IPS DF 4.7 (cell line): ENCODE measurements around the gene ZNF746.

Experiments used
- DNase-seq: peaks from one replicate; pipeline ENCODE4 v3.0.0-alpha.2; 2013; ENCODE audit warnings: low spot score; ENCODE audit errors: extremely low read depth

ZNF746 gene

DNA sequence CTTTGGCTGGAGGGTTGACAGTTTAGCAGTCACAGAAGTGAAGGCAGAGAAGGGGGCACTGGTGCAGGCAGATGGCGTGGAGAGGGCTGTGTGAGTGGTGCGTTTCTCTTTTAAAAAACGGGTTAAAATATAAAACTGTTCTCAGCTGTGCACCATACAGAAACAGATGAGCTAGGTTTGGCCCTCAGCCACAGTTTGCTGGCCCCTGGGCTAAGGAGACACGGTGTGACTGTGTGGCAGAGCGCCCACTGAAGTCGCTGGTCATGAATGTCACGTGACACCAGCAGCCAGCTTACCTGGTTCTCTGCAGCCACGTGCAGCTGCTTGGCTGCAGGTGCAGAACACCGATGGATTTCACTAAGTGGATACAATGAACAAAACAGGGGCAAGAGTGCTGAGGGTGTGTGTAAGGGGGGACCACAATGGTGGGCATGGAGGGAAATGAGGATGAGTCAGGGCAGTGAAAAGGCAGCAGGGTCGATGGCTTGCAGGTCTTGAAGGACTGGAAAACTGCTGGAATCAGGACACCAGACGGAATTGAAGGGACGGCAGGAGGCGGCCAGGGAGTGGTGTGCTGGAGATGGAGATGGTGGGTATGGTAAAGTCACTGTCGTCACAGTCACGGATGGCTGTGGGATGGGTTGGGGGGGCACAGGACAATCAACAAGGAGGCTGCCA, 7.4 kb downstream of the ZNF746 start:
- DNase-seq: no peak

DNA sequence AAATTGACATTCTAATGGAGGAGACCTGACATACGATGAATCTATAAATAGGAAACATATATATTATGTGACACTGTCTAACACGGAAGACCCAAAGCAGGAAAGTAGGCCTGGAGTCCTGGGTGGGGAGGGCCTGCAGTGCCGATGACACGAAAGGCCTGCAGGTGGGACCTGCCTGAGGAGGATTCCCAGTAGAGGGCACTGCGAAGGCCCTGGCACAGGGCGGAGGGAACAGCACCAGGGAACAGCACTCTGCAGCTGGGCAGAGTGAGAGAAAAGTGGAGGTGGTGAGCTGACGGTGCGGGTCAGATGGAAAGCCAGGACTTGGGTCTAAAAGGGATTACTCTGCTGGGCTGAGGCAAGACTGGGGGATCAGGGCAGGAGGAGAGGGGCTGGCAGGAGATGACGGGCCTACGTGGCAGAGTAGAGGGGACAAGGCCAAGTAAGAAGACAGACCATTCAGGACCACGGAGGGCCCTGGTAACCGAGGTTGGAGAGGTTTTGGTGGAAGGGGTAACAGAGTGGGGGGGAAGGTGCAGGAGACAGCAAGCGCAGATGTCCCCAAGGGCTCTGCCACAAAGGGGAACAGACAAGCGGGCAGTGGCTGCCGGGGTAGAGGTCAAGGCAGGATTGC, 8.1 kb downstream of the ZNF746 start:
- no peak for DNase-seq

DNA sequence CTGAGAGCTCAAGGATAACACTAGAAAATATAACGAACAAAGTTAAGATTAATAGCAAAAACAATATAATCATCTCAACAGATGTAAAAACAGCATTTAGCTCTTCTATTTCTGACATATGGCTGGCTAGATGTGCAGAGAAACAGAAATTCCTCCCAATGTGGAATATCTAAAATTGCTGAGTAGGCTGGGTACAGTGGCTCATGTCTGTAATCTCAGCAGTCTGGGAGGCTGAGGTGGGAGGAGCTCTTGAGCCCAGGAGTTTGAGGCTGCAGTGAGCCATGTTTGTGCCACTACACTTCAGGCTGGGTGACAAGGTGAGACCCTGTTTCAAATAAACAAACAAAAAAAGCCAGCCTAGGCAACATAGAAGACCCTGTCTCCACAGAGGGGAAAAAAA, 18.0 kb downstream of the ZNF746 start:
- no peak for DNase-seq

DNA sequence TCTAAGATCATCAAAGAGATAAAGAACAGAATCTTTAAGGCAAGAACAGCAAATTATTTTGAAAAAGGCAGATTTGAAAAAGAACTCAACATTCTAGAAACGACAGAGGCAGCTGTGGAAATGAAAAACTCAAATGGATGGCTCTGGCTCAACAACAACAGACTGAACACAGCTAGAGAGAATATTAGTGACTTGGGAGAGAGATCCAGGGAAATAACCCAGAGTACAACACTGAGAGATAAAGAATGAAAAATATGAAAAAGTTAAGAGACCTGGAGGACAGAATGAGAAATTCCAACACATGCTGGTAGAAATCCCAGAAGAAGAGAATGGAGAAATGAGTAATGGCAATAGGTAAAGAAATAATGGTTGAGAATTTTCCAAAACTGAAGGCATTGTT, 18.9 kb downstream of the ZNF746 start:
- DNase-seq: no peak

DNA sequence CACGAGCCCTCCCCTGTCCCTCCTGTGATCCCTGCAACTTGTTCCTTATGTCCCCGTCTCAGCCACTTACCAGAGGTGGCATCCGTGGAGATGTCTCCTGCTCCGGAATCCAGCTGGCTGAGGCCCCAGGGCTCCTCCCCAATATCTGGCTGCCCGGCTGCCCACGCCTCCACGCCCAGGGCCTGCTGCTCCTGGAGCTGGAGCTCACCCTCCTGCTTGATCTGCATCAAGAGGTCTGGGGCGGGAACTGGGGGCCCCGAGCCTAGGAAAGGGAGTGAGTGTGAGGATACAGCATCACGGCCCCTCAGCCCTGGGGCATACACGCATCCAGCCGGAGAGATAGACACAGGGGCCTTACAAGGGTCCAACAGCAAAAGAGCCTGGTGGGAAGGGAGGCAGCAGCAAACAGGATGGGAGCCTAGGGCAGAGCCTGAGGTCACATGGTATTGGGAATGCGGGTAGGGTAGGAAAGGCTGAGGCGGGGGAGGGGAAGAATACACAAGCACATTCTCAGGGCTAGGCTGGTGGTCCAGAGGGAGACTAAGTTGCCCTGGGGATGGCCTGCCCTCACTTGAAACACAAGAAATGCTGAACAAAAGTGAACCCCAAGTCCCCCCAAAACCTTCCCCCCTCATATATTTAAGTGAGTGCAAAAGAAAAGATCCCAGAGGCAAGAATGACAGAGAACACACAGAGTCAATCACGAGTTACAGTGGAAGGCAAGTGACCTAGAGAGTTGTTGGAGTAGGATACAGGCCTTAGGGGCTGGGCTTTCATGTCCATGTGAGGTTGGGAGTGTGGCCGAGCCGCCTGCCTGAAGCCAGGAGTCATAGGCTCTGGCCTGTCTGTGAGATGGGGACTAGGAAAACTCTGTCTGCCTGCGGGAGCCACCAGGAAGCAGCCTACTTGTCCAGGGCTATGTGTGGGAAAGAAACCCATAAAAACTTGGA, 19.8 kb downstream of the ZNF746 start:
- DNase-seq: no peak

DNA sequence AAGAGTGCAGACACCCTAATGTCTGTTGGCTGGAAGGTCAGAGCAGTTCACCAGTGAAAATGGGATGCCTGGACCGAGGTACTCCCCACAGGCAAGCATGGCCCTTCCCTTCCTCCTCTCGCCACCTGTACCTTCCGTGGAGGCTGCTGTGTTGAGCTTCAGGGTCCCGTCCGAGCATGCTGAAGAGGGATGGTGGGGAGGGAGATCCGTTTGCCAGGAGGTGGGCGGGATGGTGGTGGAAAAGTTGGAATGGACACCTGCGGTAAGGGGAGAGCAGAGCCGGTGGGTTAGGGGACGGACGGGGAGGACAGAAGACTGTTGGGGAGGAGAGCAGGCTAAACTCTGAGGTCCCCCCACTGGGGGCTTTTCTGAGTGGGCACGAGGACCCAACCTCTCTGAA, 20.8 kb downstream of the ZNF746 start:
- no peak for DNase-seq

DNA sequence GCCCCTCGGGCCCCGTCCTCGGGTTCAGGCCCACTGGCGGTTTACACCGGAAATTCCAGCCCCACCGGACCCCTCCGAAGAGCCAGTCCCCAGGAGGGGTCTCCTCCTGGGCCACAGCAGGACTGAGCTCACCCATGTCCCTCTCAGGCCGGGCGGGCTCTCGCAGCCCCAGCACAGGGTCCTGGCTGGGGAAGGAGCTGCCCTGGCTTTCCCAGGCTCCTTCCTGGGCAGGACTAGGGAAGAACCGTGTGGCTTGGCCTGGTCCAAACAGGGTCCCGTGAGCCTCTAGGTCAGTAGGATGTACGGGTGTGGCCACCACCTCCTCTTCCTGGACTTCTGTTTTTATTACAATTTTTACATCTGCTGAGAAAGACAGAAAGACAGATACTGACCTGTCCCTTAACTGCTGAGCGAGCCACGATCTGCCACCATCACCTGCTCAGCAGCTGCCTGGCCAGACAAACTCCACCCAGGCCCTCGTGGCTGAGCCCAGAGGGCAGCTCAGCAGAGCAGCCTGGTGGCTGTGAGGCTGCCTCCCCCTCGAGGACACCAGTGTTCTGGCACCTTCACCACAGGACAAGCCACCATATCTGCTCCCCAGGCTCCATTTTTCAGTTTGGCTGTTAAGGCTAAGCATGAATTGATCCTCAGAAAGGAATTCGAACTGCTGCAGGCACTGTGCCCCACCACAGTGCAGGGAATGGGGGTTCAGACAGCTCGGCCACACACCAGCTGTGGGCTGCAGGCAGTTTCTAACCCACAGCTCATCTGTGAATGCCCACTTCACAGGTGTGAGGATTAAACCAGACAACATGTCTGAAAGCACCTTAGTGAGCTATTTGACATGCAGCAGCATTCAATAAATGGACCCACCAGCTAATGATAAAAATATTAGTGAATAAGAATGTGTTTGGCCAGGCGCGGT, 22.2 kb downstream of the ZNF746 start:
- DNase-seq: no peak

DNA sequence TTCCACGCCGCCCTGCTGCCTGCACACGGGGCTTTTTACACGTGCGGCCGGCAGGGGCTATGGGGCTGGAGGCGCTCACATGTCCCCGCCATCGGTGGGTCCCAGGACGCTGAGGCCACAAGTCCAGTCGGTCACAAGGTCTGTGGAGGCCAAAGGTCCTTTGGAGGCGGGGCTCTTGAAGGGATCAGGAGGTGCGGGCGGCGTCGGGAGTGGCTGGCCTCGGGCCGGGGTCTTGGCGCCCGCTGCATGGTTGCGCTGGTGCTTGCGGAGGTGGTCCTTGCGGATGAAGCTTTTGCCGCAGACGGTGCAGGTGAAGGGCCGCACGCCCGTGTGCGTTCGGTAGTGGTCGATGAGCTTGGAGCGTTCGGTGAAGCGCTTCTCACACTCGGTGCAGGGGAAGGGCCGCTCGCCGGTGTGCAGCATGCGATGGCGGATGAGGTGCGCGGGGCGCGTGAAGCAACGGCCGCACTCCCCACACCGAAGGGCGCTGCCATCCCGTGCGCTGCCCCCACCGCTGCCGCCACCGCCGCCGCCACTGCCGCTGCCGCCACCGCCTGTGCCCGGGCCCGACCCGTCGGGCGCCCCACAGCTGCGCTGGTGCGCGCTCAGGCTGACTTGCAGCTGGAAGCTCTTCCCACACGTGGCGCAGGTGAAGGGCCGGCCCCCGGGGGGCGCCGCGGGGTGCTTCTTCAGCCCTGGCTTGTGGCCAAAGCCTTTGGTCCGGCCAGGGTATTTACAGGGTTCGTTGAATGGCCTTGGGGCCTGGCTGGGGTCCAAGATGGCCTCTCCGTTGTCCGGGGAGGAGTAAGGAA, 23.1 kb downstream of the ZNF746 start:
- DNase-seq: no peak

DNA sequence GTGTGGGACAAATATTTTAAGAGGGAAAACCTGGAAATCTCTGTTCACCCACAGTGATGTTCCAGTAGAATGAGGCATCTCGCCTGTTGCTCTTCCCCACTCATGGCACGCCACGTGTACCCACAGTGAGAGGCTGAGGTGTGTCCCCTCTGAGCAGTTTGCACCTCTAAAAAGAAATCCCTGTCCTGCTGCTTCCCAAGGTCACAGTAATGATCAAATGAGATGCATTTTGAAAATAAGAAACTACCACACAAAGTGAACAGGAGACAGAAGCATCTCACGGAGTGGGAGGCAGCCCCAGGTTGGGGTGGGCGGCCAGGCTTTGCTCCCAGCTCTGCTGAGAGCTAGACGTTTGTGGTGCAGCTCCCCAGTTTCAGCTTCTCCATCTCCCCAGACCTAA, 24.4 kb downstream of the ZNF746 start:
- no peak for DNase-seq

DNA sequence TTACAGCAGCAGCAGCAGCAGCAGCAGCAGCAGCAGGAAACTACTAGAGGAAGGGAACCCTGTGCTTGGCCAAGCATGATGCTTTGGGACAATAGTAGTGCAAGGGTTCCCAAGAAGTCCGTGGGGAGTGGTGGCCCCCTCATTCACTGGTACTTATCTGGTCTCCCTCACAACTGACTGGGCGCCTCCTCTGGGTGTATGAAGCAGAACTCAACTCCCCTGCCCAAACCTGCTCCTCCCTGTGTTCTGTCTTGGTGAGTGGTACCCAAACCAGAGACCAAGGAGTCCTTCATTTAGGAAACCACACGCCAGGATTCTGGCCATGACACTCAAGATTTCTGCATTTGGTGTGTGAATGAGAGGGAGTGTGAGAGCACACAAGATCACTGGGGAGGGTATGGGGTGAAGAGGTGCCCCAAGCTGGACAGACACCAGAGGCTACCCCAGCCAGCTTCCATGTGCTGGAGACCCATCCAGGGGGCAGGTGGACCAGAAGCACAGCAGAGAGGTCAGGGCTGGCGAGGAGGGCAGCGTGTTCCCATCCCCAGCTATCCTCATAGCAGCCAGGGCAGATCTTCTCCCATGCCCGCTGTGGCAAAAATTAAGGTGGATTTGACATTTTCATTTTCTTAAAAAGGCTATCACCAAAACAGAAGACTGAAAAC, 26.2 kb downstream of the ZNF746 start:
- no peak for DNase-seq

DNA sequence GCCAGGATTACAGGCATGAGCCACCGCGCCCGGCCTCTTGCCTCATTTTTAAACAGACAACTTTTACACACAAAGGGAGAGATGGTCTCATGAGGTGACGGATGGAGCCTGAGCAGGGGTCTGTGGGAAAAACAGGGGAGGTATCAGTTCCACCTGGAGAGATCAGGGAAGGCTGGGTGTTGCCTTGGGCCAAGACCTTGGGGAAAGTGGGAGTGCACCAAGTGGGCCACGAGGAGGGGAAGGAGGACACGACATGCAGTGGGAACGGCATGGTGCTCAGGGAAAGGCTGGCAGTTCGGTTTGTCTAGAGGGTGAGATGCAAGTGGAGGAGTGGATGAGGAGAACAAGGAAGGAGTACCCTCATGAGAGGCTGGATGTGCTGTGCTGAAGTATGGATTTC, 27.8 kb downstream of the ZNF746 start:
- no peak for DNase-seq

DNA sequence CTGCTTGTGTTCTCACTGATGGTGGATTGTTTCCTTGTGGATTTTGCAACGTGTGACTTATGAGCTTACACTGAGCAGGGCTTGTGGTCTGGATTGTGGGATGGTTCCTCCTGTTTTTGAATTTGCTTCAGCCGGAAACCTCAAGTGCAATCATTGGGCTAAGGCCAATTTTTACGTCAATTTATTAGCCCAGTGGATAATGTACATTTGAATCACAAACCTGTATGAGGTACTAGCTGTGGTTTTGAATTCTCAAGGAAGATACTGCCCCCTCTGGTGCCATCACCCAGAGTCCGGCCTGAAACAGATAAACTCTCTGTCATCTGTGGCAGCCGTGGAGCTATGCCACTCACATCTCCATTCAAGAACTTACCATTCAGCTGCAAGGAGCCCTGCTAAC, 29.4 kb downstream of the ZNF746 start:
- no peak for DNase-seq

DNA sequence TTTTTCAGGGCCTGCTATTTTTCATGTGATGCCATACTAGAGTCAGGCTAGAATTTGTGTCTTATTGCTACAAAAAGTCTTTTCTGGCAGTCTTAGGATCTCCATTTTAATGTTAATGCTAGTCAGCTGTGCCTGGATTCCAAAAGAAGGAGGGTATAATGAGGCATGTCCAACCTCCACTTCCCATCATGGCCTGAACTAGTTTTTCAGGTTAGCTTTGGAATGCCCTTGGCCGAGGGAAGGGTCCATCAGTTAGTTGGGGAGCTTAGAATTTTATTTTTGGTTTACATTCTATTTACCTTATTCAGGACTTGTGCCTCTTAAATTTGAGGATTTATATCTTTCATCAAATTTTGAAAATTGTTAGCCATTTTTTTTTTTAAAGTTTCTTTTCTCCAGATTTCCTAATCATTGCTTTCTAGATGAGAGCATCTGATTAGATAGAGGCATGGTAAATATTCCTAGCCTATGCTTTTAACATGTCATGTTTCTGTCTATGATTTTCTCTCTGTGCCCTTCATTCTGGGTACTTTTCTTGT, 30.2 kb downstream of the ZNF746 start:
- DNase-seq: no peak

DNA sequence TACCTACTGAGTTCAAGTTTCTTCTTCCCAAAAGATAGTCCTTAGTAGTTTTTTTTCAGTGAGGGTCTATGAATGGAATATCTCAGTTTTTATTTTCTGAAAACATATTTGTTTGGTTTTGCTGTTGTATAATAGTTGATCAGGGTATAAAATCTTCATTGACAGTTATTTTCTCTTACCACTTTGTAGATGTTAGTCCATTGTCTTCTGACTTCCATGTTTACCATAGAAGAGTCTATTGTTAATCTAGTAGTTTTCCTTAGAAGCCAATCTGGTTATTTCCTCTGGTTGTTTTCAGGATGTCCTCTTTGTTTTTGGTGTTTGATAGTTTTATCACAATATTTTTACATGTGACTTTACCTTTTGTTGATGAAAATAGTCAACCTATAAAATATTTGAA, 31.2 kb downstream of the ZNF746 start:
- no peak for DNase-seq

DNA sequence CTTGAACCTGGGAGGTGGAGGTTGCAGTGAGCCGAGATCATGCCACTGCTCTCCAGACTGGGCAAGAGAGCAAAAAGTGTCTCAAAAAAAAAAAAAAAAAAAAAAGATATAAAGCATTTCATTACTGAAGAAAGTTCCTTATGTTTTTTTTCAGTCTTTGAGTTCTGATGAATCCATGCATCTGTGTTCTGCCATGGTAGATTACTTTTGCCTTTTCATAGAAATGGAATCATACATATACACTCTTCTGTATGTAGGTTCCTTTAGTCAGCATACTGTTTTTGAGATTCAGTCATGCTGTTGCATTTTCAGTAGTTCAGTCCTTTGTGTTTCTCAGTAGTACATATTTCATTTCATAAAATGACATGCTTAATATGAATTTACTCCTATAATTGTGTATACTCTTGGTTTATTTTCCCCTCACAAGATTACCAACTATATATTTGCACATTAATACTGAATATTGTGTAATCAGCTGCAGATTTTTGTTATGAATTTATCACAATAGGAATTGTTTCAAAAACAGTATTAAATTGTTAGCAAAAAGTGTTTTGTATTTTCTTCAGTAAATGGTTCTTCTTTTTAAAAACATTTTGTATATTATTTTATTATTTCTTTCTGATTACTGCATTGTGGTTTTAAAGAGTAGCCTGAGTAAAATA, 34.0 kb downstream of the ZNF746 start:
- no peak for DNase-seq

DNA sequence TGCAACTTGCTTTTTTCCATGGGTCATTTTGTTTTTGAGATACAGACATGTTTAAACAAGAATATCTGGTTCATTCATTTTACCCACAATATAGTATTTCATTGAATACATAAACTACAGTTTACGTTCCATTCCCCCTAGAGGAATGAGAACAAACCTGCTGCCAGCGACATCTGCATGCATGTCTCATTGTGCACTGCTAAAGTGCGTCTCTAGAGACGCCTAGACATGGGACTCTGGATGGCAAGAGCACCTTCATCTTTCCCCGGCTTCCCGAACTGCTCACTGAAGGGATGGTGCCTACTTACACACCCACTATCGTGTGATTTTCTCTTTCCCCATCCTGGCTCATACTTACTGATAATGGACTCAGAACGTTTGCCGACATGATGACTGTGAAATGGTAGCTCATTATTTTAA, 35.5 kb downstream of the ZNF746 start:
- DNase-seq: no peak

DNA sequence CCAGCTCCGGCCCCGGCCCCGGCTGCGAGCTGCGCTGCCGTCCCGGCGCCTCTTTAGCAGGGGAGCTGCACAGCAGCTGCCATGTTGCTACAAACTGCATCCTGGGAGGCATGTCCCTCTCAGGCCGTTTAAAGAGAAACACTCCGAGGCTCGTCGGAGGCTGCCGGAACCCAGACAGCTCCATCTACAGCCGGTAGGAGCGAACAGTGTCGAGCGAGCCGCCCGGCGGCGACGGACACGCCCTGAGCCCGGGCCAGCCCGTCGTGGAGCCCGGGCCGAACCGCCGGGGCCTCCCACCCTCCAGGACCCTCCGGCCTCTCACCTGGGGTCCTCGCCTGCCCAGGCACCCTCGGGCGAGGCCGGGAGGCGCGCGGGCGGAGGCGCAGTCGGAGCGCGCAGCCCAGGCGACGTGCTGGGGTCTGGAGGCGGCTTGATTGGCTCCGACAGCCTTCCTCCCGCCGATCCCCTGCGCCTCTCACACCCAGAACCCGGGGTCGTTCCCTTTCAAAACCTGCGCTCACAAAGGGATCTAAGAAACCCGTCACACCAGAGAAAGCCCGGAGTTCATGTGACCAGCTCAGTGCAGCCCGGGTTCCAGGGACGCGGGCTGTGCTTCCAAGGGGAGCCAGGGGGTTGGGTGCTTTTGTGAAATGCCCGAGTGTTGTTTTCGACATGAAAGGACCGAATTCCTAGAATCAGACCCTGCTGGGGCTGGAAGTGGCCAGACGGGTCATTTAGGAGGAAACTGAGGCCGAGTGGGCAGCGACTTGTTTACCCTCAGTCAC, 36.9 kb downstream of the ZNF746 start, which contains the start of gene ZNF777:
Gene ZNF777, minus strand, starts transcription at position 570 of the 785 bp plus-strand sequence. CDS start 5,040 bp downstream, outside the sequence.
- no peak for DNase-seq
